K562 (cell line): ENCODE results near the gene MALAT1.

ENCODE experiments used
- CREB1 ChIP-seq, 2 experiments: sonication (generic) in 1 of 2; formaldehyde crosslinking in 1 of 2; IDR thresholded peaks; 2 replicates each; pipeline versions ENCODE4 v1.6.1 to v1.8.0; 2012 to 2022; ENCODE audit warnings: inconsistent platforms in 1 of 2, mild to moderate bottlenecking in 1 of 2, missing genetic modification reagents in 1 of 2, moderate library complexity in 1 of 2
- LCOR ChIP-seq: sonication (generic); formaldehyde crosslinking; IDR thresholded peaks from 2 replicates; pipeline ENCODE4 v1.8.0; 2022; ENCODE audit warnings: mild to moderate bottlenecking, missing genetic modification reagents
- RB1 ChIP-seq: fragments of 450-650 bp; IDR thresholded peaks from 2 replicates; pipeline ENCODE4 v1.6.1; 2017; ENCODE audit warnings: low read depth, mild to moderate bottlenecking
- TF ChIP-seq, protein P1 (sequence below): fragments of 450-650 bp; IDR thresholded peaks from 2 replicates; pipeline ENCODE4 v1.7.1; 2018; ENCODE audit warnings: mild to moderate bottlenecking, low read depth; ENCODE audit not compliant: partially characterized antibody

DNA sequence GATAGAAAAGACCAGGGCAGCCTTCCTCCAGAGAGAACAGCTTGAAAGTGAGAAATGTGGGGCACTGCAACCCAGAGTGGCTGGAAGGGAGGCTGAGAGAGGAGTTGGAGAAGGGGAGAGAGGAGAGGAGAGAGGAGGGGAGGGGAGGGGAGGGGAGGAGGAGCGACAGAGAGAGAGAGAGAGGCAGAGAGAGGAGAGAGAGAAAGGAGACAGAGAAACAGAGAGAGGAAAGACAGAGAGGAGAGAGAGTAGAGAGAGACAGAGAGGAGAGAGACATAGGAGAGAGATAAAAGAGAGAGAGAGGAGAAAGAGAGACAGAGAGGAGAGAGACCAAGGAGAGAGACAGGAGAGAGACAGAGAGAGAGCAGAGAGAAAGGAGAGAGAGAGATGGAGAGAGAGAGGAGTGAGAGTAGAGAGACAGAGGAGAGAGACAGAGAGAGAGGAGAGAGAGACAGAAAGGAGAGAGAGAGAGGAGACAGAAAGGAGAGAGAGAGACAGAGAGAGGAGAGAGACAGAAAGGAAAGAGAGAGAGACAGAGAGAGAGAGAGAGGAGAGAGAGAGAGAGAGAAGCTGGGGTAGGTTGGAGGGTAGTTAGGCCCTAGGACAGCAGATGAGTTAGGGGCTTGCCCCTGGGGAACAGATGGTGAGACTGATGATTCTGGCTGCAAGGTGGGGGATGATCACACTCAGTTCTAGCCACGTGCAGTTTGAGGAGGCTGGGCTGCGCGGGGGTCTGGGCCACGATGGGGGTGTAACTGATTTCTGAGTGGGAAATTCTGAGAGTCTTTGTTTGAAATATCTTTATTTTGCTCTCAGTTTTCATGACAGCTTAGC, 17.5 kb downstream of the MALAT1 start:
- TF ChIP-seq LCOR (CRISPR knock-in tag) (no peak), RB1 (no peak), CREB1 (IDR thresholded peaks at IDR 0.05) (no peak), CREB1 (CRISPR knock-in tag; IDR thresholded peaks at IDR 0.05) (no peak)
- TF ChIP-seq, protein P1, sequence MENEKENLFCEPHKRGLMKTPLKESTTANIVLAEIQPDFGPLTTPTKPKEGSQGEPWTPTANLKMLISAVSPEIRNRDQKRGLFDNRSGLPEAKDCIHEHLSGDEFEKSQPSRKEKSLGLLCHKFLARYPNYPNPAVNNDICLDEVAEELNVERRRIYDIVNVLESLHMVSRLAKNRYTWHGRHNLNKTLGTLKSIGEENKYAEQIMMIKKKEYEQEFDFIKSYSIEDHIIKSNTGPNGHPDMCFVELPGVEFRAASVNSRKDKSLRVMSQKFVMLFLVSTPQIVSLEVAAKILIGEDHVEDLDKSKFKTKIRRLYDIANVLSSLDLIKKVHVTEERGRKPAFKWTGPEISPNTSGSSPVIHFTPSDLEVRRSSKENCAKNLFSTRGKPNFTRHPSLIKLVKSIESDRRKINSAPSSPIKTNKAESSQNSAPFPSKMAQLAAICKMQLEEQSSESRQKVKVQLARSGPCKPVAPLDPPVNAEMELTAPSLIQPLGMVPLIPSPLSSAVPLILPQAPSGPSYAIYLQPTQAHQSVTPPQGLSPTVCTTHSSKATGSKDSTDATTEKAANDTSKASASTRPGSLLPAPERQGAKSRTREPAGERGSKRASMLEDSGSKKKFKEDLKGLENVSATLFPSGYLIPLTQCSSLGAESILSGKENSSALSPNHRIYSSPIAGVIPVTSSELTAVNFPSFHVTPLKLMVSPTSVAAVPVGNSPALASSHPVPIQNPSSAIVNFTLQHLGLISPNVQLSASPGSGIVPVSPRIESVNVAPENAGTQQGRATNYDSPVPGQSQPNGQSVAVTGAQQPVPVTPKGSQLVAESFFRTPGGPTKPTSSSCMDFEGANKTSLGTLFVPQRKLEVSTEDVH = no peak
